Measurements from ENCODE around the gene CHCHD5.
A peak's percentile ranks its signal among the peaks of the same experiment; 100 is the strongest.
"Not testable (repeated sequence)": the region's sequence is repeated elsewhere in the genome, so short reads cannot be mapped to it uniquely, and the experiment has no call there.

The CHCHD5 gene

GRCh38 chr2:112588611-112589045 is 4.2 kb downstream of the CHCHD5 start:
- DNase-seq (ENCODE audit: low spot score): no peak

- DNase-seq (ENCODE audit: low spot score): no peak
Measured at GRCh38 chr2:112591413-112591812, 7.0 kb downstream of the CHCHD5 start.

GRCh38 chr2:112593736-112594135 is 9.3 kb downstream of the CHCHD5 start:
- DNase-seq (ENCODE audit: low spot score): no peak

GRCh38 chr2:112597537-112598322 is 13.3 kb downstream of the CHCHD5 start:
- no peak for DNase-seq (ENCODE audit: low spot score)

GRCh38 chr2:112600634-112601033 is 16.2 kb downstream of the CHCHD5 start:
- no peak for DNase-seq (ENCODE audit: low spot score)

GRCh38 chr2:112601754-112602153 is 17.3 kb downstream of the CHCHD5 start:
- DNase-seq (ENCODE audit: low spot score): no peak

- no peak for DNase-seq (ENCODE audit: low spot score)
Measured at GRCh38 chr2:112602917-112603316, 18.5 kb downstream of the CHCHD5 start.

GRCh38 chr2:112603731-112604130 is 19.3 kb downstream of the CHCHD5 start:
- DNase-seq (ENCODE audit: low spot score): no peak

- DNase-seq (ENCODE audit: low spot score): no peak
Measured at GRCh38 chr2:112604952-112605351, 20.5 kb downstream of the CHCHD5 start.

- no peak for DNase-seq (ENCODE audit: low spot score)
Measured at GRCh38 chr2:112605926-112606325, 21.5 kb downstream of the CHCHD5 start.

GRCh38 chr2:112606547-112606946 is 22.1 kb downstream of the CHCHD5 start:
- no peak for DNase-seq (ENCODE audit: low spot score)

- DNase-seq (ENCODE audit: low spot score): no peak
Measured at GRCh38 chr2:112607680-112608438, 23.4 kb downstream of the CHCHD5 start.

GRCh38 chr2:112609320-112609719 is 24.9 kb downstream of the CHCHD5 start:
- DNase-seq (ENCODE audit: low spot score): not testable (repeated sequence)

GRCh38 chr2:112612283-112612682 is 27.9 kb downstream of the CHCHD5 start:
- not testable (repeated sequence) for DNase-seq (ENCODE audit: low spot score)

- DNase-seq (ENCODE audit: low spot score): no peak
Measured at GRCh38 chr2:112614201-112614840, 29.9 kb downstream of the CHCHD5 start.

GRCh38 chr2:112615051-112615450 is 30.6 kb downstream of the CHCHD5 start:
- DNase-seq (ENCODE audit: low spot score): no peak

- DNase-seq (ENCODE audit: low spot score): not testable (repeated sequence)
Measured at GRCh38 chr2:112615798-112616197, 31.4 kb downstream of the CHCHD5 start.

GRCh38 chr2:112618383-112618782 is 34.0 kb downstream of the CHCHD5 start:
- no peak for DNase-seq (ENCODE audit: low spot score)

GRCh38 chr2:112621790-112622527 is 37.5 kb downstream of the CHCHD5 start:
- DNase-seq (ENCODE audit: low spot score): no peak

GRCh38 chr2:112622528-112622849 is 38.1 kb downstream of the CHCHD5 start:
- DNase-seq (ENCODE audit: low spot score): no peak

GRCh38 chr2:112623913-112624777 is 39.7 kb downstream of the CHCHD5 start:
- DNase-seq (ENCODE audit: low spot score): peak; percentile 78

Measured in LoVo (cell line).